GM12878 (cell line): ENCODE data around the gene AXIN1. TPM values are rescaled to one million over a fixed set of nuclear protein-coding genes. Genes with fewer than 3 reads are reported as not detected.

Experiments
- BCL11A ChIP-seq: IDR thresholded peaks from 2 replicates; pipeline ENCODE4 v1.6.1; 2011; ENCODE audit warnings: low read depth, low read length
- CEBPB ChIP-seq, 2 experiments: fragments of 150-350 bp in 1 of 2; IDR thresholded peaks; 2 replicates each; pipeline ENCODE4 v1.6.1; 2012 to 2014; ENCODE audit warnings: low read depth in 2 of 2, low read length in 2 of 2, borderline replicate concordance in 1 of 2, inconsistent platforms in 1 of 2
- CHD1 ChIP-seq: IDR thresholded peaks from 2 replicates; pipeline ENCODE4 v1.6.1; 2012; ENCODE audit warnings: low read depth, low read length, improper control_type of control experiment
- SPI1 ChIP-seq: IDR thresholded peaks from 2 replicates; pipeline ENCODE4 v1.6.1; 2011; ENCODE audit warnings: low read depth, mild to moderate bottlenecking, low read length, moderate library complexity, borderline replicate concordance; ENCODE audit not compliant: insufficient read depth
- polyA plus RNA-seq, 11 experiments: library from polyadenylated mRNA; depleted of rRNA in 4 of 11; unstranded in 6 of 11; stranded (reverse) in 5 of 11; fragments of >200 nt; fragmentation: Nextera tagmentation in 4 of 11; fragmentation: Illumina TruSeq in 1 of 11; extraction: Ambion mirVana in 4 of 11; extraction: Trizol in 1 of 11; gene quantifications; 1 replicate in 1 of 11; 2 replicates in 10 of 11; pipeline versions ENCODE4 v1.2.1 to v1.2.3, GENCODE V29; 2011 to 2016; ENCODE audit warnings: inconsistent platforms in 2 of 11, missing spikeins in 2 of 11, low read depth in 1 of 11
- total RNA-seq, 4 experiments: library from RNA; depleted of rRNA in 3 of 4; stranded (reverse); fragments of >200 nt in 3 of 4; fragmentation: Illumina TruSeq in 1 of 4; extraction: Trizol in 1 of 4; gene quantifications; 2 replicates each; pipeline versions ENCODE4 v1.2.1 to v1.2.3, GENCODE V29; 2013 to 2021
- TF ChIP-seq, protein P1 (sequence below): fragments of 450-650 bp; formaldehyde crosslinking; IDR thresholded peaks from 2 replicates; pipeline ENCODE4 v1.4.0; 2020; ENCODE audit warnings: mild to moderate bottlenecking, moderate library complexity
- TF ChIP-seq, protein P2 (sequence below): fragments of 450-650 bp; IDR thresholded peaks from 2 replicates; pipeline ENCODE4 v1.6.1; 2017; ENCODE audit warnings: mild to moderate bottlenecking, moderate library complexity

AXIN1 gene
- total and polyA plus RNA-seq, 10 of the 15 experiments (the other 5 are each of a cell fraction or from before 2014, with no cell fraction given) = 0.26 to 27.1 (median 7.7) TPM

DNA sequence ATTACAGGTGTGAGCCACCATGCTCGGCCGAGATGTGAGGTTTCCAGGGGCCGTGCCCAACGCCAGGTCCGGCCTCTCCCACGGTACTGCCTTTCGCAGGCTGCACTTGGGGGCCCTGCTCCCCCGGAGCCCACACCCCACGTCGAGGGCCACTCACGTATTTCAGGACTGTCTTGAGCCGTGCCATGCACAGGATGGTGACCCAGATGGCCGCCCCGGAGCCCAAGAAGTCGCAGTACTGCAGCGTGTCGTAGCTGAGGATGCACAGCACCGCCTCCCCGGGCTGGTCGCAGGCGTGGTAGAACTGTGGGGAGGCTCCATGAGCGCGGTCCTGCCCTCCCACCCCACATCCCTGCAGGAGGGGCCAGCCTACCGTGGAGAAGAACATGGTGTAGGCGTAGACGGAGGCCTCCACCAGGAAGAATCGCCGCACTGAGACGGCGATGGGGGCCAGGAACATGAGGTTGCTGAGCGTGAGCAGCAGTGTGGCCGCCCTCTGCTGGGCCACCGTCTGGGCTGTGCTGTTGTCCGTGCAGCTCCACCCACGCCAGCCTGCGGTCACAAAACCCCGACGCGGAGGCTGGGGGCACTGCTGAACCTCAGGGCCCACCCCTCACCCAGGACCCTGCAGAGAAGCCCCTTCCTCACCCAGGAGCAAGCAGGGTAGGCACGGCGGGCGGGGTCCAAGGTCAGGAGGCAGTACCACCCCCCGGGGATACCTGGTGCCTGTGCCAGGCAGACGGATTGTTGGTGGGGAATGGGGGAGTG lies 21.5 kb upstream of the AXIN1 start (continued):
- TF ChIP-seq, protein P1, sequence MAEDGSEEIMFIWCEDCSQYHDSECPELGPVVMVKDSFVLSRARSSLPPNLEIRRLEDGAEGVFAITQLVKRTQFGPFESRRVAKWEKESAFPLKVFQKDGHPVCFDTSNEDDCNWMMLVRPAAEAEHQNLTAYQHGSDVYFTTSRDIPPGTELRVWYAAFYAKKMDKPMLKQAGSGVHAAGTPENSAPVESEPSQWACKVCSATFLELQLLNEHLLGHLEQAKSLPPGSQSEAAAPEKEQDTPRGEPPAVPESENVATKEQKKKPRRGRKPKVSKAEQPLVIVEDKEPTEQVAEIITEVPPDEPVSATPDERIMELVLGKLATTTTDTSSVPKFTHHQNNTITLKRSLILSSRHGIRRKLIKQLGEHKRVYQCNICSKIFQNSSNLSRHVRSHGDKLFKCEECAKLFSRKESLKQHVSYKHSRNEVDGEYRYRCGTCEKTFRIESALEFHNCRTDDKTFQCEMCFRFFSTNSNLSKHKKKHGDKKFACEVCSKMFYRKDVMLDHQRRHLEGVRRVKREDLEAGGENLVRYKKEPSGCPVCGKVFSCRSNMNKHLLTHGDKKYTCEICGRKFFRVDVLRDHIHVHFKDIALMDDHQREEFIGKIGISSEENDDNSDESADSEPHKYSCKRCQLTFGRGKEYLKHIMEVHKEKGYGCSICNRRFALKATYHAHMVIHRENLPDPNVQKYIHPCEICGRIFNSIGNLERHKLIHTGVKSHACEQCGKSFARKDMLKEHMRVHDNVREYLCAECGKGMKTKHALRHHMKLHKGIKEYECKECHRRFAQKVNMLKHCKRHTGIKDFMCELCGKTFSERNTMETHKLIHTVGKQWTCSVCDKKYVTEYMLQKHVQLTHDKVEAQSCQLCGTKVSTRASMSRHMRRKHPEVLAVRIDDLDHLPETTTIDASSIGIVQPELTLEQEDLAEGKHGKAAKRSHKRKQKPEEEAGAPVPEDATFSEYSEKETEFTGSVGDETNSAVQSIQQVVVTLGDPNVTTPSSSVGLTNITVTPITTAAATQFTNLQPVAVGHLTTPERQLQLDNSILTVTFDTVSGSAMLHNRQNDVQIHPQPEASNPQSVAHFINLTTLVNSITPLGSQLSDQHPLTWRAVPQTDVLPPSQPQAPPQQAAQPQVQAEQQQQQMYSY (CRISPR knock-in tag) = no peak
- TF ChIP-seq BCL11A (no peak), CEBPB (IDR thresholded peaks at IDR 0.05; ENCODE audit: borderline replicate concordance in 1 of 2, low read depth in 2 of 2, low read length in 2 of 2) (no peak), CHD1 (no peak), SPI1 (no peak)
- TF ChIP-seq, protein P2, sequence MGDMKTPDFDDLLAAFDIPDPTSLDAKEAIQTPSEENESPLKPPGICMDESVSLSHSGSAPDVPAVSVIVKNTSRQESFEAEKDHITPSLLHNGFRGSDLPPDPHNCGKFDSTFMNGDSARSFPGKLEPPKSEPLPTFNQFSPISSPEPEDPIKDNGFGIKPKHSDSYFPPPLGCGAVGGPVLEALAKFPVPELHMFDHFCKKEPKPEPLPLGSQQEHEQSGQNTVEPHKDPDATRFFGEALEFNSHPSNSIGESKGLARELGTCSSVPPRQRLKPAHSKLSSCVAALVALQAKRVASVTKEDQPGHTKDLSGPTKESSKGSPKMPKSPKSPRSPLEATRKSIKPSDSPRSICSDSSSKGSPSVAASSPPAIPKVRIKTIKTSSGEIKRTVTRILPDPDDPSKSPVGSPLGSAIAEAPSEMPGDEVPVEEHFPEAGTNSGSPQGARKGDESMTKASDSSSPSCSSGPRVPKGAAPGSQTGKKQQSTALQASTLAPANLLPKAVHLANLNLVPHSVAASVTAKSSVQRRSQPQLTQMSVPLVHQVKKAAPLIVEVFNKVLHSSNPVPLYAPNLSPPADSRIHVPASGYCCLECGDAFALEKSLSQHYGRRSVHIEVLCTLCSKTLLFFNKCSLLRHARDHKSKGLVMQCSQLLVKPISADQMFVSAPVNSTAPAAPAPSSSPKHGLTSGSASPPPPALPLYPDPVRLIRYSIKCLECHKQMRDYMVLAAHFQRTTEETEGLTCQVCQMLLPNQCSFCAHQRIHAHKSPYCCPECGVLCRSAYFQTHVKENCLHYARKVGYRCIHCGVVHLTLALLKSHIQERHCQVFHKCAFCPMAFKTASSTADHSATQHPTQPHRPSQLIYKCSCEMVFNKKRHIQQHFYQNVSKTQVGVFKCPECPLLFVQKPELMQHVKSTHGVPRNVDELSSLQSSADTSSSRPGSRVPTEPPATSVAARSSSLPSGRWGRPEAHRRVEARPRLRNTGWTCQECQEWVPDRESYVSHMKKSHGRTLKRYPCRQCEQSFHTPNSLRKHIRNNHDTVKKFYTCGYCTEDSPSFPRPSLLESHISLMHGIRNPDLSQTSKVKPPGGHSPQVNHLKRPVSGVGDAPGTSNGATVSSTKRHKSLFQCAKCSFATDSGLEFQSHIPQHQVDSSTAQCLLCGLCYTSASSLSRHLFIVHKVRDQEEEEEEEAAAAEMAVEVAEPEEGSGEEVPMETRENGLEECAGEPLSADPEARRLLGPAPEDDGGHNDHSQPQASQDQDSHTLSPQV = no peak
